Sigmoid colon (tissue), 7 donors: Measurements from ENCODE around the gene LRRK2. TPM values are rescaled to one million over a fixed set of nuclear protein-coding genes. Genes with fewer than 3 reads are reported as not detected.

Source experiments
- DNase-seq: peaks from one replicate; pipeline ENCODE4 v3.0.0-alpha.2; 2019
- H3K27ac ChIP-seq, 4 donors: fragments of 200-600 bp; sonication (generic); one replicate each; pipeline ENCODE4 v1.5.1; 2016 to 2019; ENCODE audit warnings: mild to moderate bottlenecking in 1 of 4
- H3K27me3 ChIP-seq, 3 donors: fragments of 200-600 bp; sonication (generic); one replicate each; pipeline ENCODE4 v1.5.1; 2019; ENCODE audit warnings: mild to moderate bottlenecking in 1 of 3
- H3K36me3 ChIP-seq, 4 donors: fragments of 200-600 bp; sonication (generic); one replicate each; pipeline ENCODE4 v1.5.1; 2016 to 2019
- H3K4me1 ChIP-seq, 4 donors: fragments of 200-600 bp; sonication (generic); one replicate each; pipeline ENCODE4 v1.5.1; 2017 to 2019
- H3K4me3 ChIP-seq, 4 donors: fragments of 200-600 bp; sonication (generic); one replicate each; pipeline ENCODE4 v1.5.1; 2017 to 2019; ENCODE audit warnings: mild to moderate bottlenecking in 2 of 4, moderate library complexity in 1 of 4
- H3K9me3 ChIP-seq, 4 donors: fragments of 200-600 bp in 3 of 4; sonication (generic) in 3 of 4; one replicate each; pipeline versions ENCODE4 v1.5.1 to v1.6.1; 2013 to 2019
- EP300 ChIP-seq, 4 donors: sonication (generic); formaldehyde crosslinking; IDR thresholded peaks; one replicate each; pipeline ENCODE4 v1.6.1; 2017; ENCODE audit warnings: antibody characterized with exemption in 4 of 4
- POLR2A ChIP-seq, 2 donors: fragments of 450-650 bp; IDR thresholded peaks; one replicate each; pipeline ENCODE4 v1.6.1; 2016; ENCODE audit warnings: antibody characterized with exemption in 2 of 2, mild to moderate bottlenecking in 2 of 2, moderate library complexity in 2 of 2
- POLR2AphosphoS5 ChIP-seq, 4 donors: sonication (generic); formaldehyde crosslinking; IDR thresholded peaks; one replicate each; pipeline ENCODE4 v1.6.1; 2017; ENCODE audit warnings: antibody characterized with exemption in 4 of 4
- WGBS, 2 donors: extraction: QIAGEN DNeasy Blood & Tissue Kit; methylation state at CpG; one replicate each; pipeline ENCODE4 v1.1.7; 2013; 5-methylcytosine and 5-hydroxymethylcytosine counted together
- intact Hi-C: fragments of 100-400 bp; cut with DNase I; formaldehyde crosslinking; loops from one replicate; pipeline ENCODE4 v1.15.1; 2023
- polyA plus RNA-seq, 3 donors: library from polyadenylated mRNA; stranded (reverse); fragments of 200-250 nt; gene quantifications; one replicate each; pipeline ENCODE4 v1.2.3, GENCODE V29; 2013
- total RNA-seq, 4 donors: library from RNA; depleted of rRNA; stranded (reverse); fragments of >200 nt; gene quantifications; one replicate each; pipeline ENCODE4 v1.1.0, GENCODE V29; 2016
- TF ChIP-seq, protein P1 (sequence below), 4 experiments: fragments of 450-650 bp in 3 of 4; fragments of 200-600 bp in 1 of 4; IDR thresholded peaks; one replicate each; pipeline ENCODE4 v1.5.1; 2016 to 2019; ENCODE audit warnings: antibody characterized with exemption in 4 of 4, mild to moderate bottlenecking in 3 of 4, moderate library complexity in 2 of 4
- donor health status: healthy with polysubstance abuse.
- donor health status: Bipolar disorder and iron deficiency.
- donor health status: healthy.

Gene LRRK2
- total and polyA plus RNA-seq, 7 donors, result 0.92 to 29.9 (median 18.7) TPM

DNA sequence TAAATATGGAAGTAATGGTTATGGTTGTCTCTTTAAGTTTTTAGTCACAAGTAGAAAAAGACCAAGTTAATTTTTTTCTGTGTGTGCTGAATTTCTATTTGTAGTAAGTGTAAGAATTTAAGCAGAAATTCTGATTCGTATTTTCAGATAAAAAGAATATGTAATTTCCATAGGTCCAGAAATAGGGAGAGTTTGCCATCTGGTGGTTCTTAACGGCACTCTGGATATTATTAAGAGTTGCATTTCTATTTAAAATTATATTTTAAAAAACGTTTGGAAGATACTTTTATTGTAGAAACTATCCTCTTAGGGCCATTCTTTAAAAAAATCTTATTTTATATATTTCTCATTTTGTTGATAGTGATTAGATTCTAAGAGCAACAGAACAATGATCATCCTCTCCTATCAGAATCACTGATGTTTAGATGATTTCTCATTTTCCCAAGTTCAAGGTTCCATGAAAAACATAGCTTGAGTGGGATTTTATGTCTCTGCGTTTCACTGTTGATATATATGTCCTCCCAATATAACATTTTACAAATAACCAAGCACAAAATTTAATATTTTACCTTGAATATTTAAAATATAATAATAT lies 88.3 kb downstream of the LRRK2 start:
- Histone ChIP-seq H3K9me3 (no peaks in the 10 kb centered on the region), H3K27me3 (no peaks in the 10 kb centered on the region), H3K4me1 (no peaks in the 10 kb centered on the region), H3K4me3 (no peak overlapping the region), H3K36me3 (peaks cover 0 to 41% (median 3%) of the 10 kb centered on the region in 4 donors), H3K27ac (no peak overlapping the region)
- TF ChIP-seq, protein P1, sequence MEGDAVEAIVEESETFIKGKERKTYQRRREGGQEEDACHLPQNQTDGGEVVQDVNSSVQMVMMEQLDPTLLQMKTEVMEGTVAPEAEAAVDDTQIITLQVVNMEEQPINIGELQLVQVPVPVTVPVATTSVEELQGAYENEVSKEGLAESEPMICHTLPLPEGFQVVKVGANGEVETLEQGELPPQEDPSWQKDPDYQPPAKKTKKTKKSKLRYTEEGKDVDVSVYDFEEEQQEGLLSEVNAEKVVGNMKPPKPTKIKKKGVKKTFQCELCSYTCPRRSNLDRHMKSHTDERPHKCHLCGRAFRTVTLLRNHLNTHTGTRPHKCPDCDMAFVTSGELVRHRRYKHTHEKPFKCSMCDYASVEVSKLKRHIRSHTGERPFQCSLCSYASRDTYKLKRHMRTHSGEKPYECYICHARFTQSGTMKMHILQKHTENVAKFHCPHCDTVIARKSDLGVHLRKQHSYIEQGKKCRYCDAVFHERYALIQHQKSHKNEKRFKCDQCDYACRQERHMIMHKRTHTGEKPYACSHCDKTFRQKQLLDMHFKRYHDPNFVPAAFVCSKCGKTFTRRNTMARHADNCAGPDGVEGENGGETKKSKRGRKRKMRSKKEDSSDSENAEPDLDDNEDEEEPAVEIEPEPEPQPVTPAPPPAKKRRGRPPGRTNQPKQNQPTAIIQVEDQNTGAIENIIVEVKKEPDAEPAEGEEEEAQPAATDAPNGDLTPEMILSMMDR (IDR thresholded peaks at IDR 0.05), result peak in 1 of 4 experiments; percentile 37
- TF ChIP-seq POLR2A (IDR thresholded peaks at IDR 0.05) (no peak), POLR2AphosphoS5 (IDR thresholded peaks at IDR 0.05) (no peak), EP300 (IDR thresholded peaks at IDR 0.05) (no peak)
- WGBS, 2 donors, result 27 to 47% methylated on average over 4 of the region's 4 CpGs
- no peak for DNase-seq
- intact Hi-C loops, result loop anchor here (5.0 kb wide), 1 partner anchor 161 kb away; no protein-coding TSS in a partner anchor

DNA sequence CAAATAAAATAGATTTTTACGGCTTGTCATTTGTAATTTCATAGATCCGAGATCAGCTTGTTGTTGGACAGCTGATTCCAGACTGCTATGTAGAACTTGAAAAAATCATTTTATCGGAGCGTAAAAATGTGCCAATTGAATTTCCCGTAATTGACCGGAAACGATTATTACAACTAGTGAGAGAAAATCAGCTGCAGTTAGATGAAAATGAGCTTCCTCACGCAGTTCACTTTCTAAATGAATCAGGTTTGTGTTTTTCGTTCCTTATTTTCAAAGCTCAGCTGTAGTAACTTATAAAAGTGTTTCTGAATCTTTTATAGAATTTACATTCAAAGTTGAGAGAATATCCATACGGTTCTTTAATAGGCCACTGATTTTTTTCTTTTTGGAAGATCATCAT lies 89.1 kb downstream of the LRRK2 start:
- Histone ChIP-seq H3K9me3 (no peaks in the 10 kb centered on the region), H3K27ac (no peak overlapping the region), H3K36me3 (peaks cover 0 to 36% (median 3%) of the 10 kb centered on the region in 4 donors), H3K4me1 (no peaks in the 10 kb centered on the region), H3K27me3 (no peaks in the 10 kb centered on the region), H3K4me3 (no peak overlapping the region)
- WGBS, 2 donors, result 87% methylated on average over 10 of the region's 10 CpGs
- intact Hi-C loops, result loop anchor here (5.0 kb wide), 1 partner anchor 162 kb away; no protein-coding TSS in a partner anchor
- TF ChIP-seq POLR2A (IDR thresholded peaks at IDR 0.05), result no peak
- TF ChIP-seq, protein P1 (IDR thresholded peaks at IDR 0.05), result no peak
- no peak for TF ChIP-seq POLR2AphosphoS5 (IDR thresholded peaks at IDR 0.05)
- TF ChIP-seq EP300 (IDR thresholded peaks at IDR 0.05), result no peak
- DNase-seq, result no peak

DNA sequence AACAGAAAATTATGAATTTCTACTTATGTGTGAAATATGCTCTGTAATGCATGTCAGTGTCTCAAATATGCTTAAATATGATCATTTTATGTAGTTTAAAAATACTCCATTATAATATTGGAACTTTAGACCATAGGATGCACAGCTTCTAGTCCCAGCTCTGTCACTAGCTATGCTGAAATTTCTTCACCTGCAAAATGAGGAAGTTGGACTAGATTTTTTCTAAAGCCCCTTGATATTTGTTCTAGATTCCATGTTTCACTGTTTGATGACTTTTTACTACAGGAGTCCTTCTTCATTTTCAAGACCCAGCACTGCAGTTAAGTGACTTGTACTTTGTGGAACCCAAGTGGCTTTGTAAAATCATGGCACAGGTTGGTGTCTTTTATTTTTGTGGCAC lies 90.1 kb downstream of the LRRK2 start:
- H3K9me3 ChIP-seq, result no peaks in the 10 kb centered on the region
- DNase-seq, result no peak
- H3K4me1 ChIP-seq, result no peaks in the 10 kb centered on the region
- no peaks in the 10 kb centered on the region for H3K27me3 ChIP-seq
- no peak overlapping the region for H3K27ac ChIP-seq
- H3K36me3 ChIP-seq, result peaks cover 0 to 32% (median 3%) of the 10 kb centered on the region in 4 donors
- TF ChIP-seq POLR2AphosphoS5 (IDR thresholded peaks at IDR 0.05) (no peak), EP300 (IDR thresholded peaks at IDR 0.05) (no peak), POLR2A (IDR thresholded peaks at IDR 0.05) (no peak)
- TF ChIP-seq, protein P1 (IDR thresholded peaks at IDR 0.05), result no peak
- intact Hi-C loops, result loop anchor here (5.0 kb wide), 1 partner anchor 163 kb away; no protein-coding TSS in a partner anchor
- no peak overlapping the region for H3K4me3 ChIP-seq

DNA sequence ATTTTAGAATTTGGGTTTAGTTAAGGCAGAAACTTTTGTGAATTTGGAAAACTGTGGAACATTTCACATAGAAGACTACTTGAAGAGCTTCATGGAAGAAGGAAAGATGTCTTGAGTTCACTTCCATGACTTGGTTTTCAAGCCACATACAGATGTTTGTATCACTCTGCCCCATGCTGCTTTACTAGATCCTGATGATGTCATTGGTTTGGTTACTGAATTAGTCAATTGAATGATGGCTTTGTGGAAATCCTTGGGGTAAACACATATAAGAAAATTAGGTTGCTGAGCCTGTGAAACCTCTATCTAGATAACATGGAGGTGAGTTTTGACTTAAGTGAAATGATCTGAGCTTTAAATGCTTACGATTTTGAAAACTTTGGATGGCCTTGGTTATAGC lies 90.6 kb downstream of the LRRK2 start:
- TF ChIP-seq EP300 (IDR thresholded peaks at IDR 0.05), result no peak
- TF ChIP-seq POLR2A (IDR thresholded peaks at IDR 0.05), result no peak
- TF ChIP-seq, protein P1 (IDR thresholded peaks at IDR 0.05), result no peak
- TF ChIP-seq POLR2AphosphoS5 (IDR thresholded peaks at IDR 0.05), result no peak
- intact Hi-C loops, result no loop called here
- Histone ChIP-seq H3K36me3 (peaks cover 0 to 28% (median 3%) of the 10 kb centered on the region in 4 donors), H3K27ac (no peak overlapping the region), H3K4me3 (no peak overlapping the region), H3K9me3 (no peaks in the 10 kb centered on the region), H3K4me1 (no peaks in the 10 kb centered on the region), H3K27me3 (no peaks in the 10 kb centered on the region)
- WGBS, 2 donors, result 93 to 94% methylated on average over 1 of the region's 1 CpG
- no peak for DNase-seq

DNA sequence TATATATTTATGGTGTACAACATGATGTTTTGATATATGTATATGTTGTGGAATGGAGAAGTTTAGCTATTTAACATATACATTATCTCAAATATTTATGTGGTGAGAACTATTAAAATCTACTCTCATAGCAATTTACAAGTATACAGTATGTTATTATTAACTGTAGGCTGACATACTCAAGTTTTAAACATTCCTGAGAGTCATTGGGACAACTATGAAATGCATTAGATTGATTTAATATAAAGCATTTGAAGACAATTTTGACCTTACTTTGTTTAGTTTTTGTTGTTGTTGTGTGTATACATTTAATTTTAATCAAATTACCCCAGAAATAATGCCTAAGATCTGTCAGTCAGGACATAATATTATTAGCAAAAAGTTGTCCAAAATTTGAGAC lies 99.5 kb downstream of the LRRK2 start:
- intact Hi-C loops, result no loop called here
- H3K27ac ChIP-seq, result no peak overlapping the region
- H3K9me3 ChIP-seq, result no peaks in the 10 kb centered on the region
- no peak for DNase-seq
- H3K4me3 ChIP-seq, result no peak overlapping the region
- H3K27me3 ChIP-seq, result no peaks in the 10 kb centered on the region
- TF ChIP-seq, protein P1 (IDR thresholded peaks at IDR 0.05), result no peak
- TF ChIP-seq EP300 (IDR thresholded peaks at IDR 0.05) (no peak), POLR2A (IDR thresholded peaks at IDR 0.05) (no peak), POLR2AphosphoS5 (IDR thresholded peaks at IDR 0.05) (no peak)
- H3K36me3 ChIP-seq, result peaks cover 0 to 46% (median 4%) of the 10 kb centered on the region in 4 donors
- H3K4me1 ChIP-seq, result no peaks in the 10 kb centered on the region
